Astrocyte (in vitro differentiated cells and primary cell): ENCODE data around the gene LMF1. TPM values are rescaled to one million over a fixed set of nuclear protein-coding genes. Genes with fewer than 3 reads are reported as not detected.
"Not testable (repeated sequence)": the region's sequence is repeated elsewhere in the genome, so short reads cannot be mapped to it uniquely, and the experiment has no call there.

Experiments
- DNase-seq: peaks from one replicate; pipeline ENCODE4 v3.0.0-alpha.2; 2010; ENCODE audit warnings: low read depth
- FAIRE-seq: peaks from 2 replicates; lab custom pipeline; 2011; peaks lifted over from hg19 to GRCh38; lab: Jason Lieb, UNC
- H2AFZ ChIP-seq: 2 replicates; pipeline ENCODE4 v1.6.0; 2012; ENCODE audit warnings: low read depth, low read length, inconsistent platforms
- H3K27ac ChIP-seq: 2 replicates; pipeline ENCODE4 v1.5.1; 2011; ENCODE audit warnings: low read depth, low read length, inconsistent platforms
- H3K27me3 ChIP-seq: 2 replicates; pipeline ENCODE4 v1.6.0; 2011; ENCODE audit warnings: low read length, inconsistent platforms; ENCODE audit not compliant: insufficient read depth
- H3K36me3 ChIP-seq: 2 replicates; pipeline ENCODE4 v1.5.1; 2011; ENCODE audit warnings: low read length, inconsistent platforms; ENCODE audit not compliant: insufficient read depth
- H3K4me1 ChIP-seq: 2 replicates; pipeline ENCODE4 v1.5.1; 2011; ENCODE audit warnings: low read length, inconsistent platforms; ENCODE audit not compliant: insufficient read depth
- H3K4me2 ChIP-seq: 2 replicates; pipeline ENCODE4 v1.6.0; 2012; ENCODE audit warnings: low read length, inconsistent platforms
- H3K4me3 ChIP-seq: 2 replicates; pipeline ENCODE4 v1.5.1; 2011; ENCODE audit warnings: low read depth, mild to moderate bottlenecking, low read length, inconsistent platforms; ENCODE audit not compliant: insufficient read depth
- H3K79me2 ChIP-seq: 2 replicates; pipeline ENCODE4 v1.6.0; 2012; ENCODE audit warnings: mild to moderate bottlenecking, low read length, inconsistent platforms; ENCODE audit not compliant: insufficient read depth
- H3K9ac ChIP-seq: 2 replicates; pipeline ENCODE4 v1.6.0; 2012; ENCODE audit warnings: mild to moderate bottlenecking, low read length, inconsistent platforms
- H3K9me3 ChIP-seq: 2 replicates; pipeline ENCODE4 v1.5.1; 2012; ENCODE audit warnings: low read depth, mild to moderate bottlenecking, low read length, inconsistent platforms; ENCODE audit not compliant: insufficient read depth
- H4K20me1 ChIP-seq: 2 replicates; pipeline ENCODE4 v1.6.0; 2012; ENCODE audit warnings: low read length, inconsistent platforms; ENCODE audit not compliant: insufficient read depth
- H3K27ac Mint-ChIP-seq: one replicate; pipeline ENCODE4 v1.8.0; 2021; ENCODE audit warnings: mild to moderate bottlenecking, mixed read lengths; ENCODE audit not compliant: unreplicated experiment
- H3K27me3 Mint-ChIP-seq: one replicate; pipeline ENCODE4 v1.8.0; 2021; ENCODE audit warnings: low read depth, mixed read lengths; ENCODE audit not compliant: unreplicated experiment
- H3K36me3 Mint-ChIP-seq: one replicate; pipeline ENCODE4 v1.8.0; 2021; ENCODE audit warnings: low read depth, mixed read lengths; ENCODE audit not compliant: unreplicated experiment
- H3K4me1 Mint-ChIP-seq: one replicate; pipeline ENCODE4 v1.8.0; 2021; ENCODE audit warnings: low read depth, mixed read lengths; ENCODE audit not compliant: unreplicated experiment
- H3K4me3 Mint-ChIP-seq: one replicate; pipeline ENCODE4 v1.8.0; 2021; ENCODE audit warnings: mild to moderate bottlenecking, moderate library complexity, mixed read lengths; ENCODE audit not compliant: unreplicated experiment
- H3K9me3 Mint-ChIP-seq: one replicate; pipeline ENCODE4 v1.8.0; 2021; ENCODE audit warnings: mild to moderate bottlenecking, mixed read lengths; ENCODE audit not compliant: unreplicated experiment
- EZH2 ChIP-seq: IDR thresholded peaks from 2 replicates; pipeline ENCODE4 v1.6.1; 2012; ENCODE audit warnings: mild to moderate bottlenecking, low read length, inconsistent platforms; ENCODE audit not compliant: insufficient read depth
- total RNA-seq: library from RNA; stranded (reverse); gene quantifications from 2 replicates; pipeline ENCODE4 v1.2.1, GENCODE V29; 2021
- TF ChIP-seq, protein P1 (sequence below): IDR thresholded peaks from 2 replicates; pipeline ENCODE4 v1.5.1; 2011; ENCODE audit warnings: low read depth, mild to moderate bottlenecking, inconsistent platforms, low read length, moderate library complexity; ENCODE audit not compliant: insufficient read depth

The LMF1 gene
- total RNA-seq, 1 donor from 2014 or later, result 12.6 TPM

GRCh38 chr16:860891-861290 lies 109.9 kb downstream of the LMF1 start:
- no peaks in the 10 kb centered on the region for H4K20me1 ChIP-seq
- H3K36me3 Mint-ChIP-seq, result peaks cover 7% of the 10 kb centered on the region
- H2AFZ ChIP-seq, result no peak overlapping the region
- H3K36me3 ChIP-seq, result no peaks in the 10 kb centered on the region
- no peak overlapping the region for H3K4me2 ChIP-seq
- no peak overlapping the region for H3K27ac ChIP-seq
- H3K79me2 ChIP-seq, result no peaks in the 10 kb centered on the region
- TF ChIP-seq EZH2, result no peak
- TF ChIP-seq, protein P1, sequence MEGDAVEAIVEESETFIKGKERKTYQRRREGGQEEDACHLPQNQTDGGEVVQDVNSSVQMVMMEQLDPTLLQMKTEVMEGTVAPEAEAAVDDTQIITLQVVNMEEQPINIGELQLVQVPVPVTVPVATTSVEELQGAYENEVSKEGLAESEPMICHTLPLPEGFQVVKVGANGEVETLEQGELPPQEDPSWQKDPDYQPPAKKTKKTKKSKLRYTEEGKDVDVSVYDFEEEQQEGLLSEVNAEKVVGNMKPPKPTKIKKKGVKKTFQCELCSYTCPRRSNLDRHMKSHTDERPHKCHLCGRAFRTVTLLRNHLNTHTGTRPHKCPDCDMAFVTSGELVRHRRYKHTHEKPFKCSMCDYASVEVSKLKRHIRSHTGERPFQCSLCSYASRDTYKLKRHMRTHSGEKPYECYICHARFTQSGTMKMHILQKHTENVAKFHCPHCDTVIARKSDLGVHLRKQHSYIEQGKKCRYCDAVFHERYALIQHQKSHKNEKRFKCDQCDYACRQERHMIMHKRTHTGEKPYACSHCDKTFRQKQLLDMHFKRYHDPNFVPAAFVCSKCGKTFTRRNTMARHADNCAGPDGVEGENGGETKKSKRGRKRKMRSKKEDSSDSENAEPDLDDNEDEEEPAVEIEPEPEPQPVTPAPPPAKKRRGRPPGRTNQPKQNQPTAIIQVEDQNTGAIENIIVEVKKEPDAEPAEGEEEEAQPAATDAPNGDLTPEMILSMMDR, result no peak
- FAIRE-seq (no peak), DNase-seq (no peak)
- H3K4me3 Mint-ChIP-seq, result no peak overlapping the region
- no peak overlapping the region for H3K4me3 ChIP-seq
- H3K4me1 Mint-ChIP-seq, result no peaks in the 10 kb centered on the region
- H3K9ac ChIP-seq, result no peak overlapping the region
- H3K27me3 Mint-ChIP-seq, result peaks cover 10% of the 10 kb centered on the region
- H3K4me1 ChIP-seq, result no peaks in the 10 kb centered on the region
- peaks cover under 1% of the 10 kb centered on the region for H3K9me3 Mint-ChIP-seq
- H3K9me3 ChIP-seq, result no peaks in the 10 kb centered on the region
- no peak overlapping the region for H3K27ac Mint-ChIP-seq
- H3K27me3 ChIP-seq, result no peaks in the 10 kb centered on the region

GRCh38 chr16:858971-859370 lies 111.8 kb downstream of the LMF1 start:
- H3K9me3 ChIP-seq, H3K27ac Mint-ChIP-seq, H3K9me3 Mint-ChIP-seq: not testable (repeated sequence)

DNA sequence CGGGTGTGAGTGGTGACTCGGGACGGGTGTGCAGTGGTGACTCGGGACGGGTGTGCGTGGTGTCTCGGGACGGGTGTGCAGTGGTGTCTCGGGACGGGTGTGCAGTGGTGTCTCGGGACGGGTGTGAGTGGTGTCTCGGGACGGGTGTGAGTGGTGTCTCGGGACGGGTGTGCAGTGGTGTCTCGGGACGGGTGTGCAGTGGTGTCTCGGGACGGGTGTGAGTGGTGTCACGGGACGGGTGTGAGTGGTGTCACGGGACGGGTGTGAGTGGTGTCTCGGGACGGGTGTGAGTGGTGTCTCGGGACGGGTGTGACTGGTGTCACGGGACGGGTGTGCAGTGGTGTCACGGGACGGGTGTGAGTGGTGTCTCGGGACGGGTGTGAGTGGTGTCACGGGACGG lies 112.3 kb downstream of the LMF1 start:
- H3K9ac ChIP-seq, H3K27ac ChIP-seq, H3K4me3 Mint-ChIP-seq, FAIRE-seq, H3K36me3 ChIP-seq, H3K27me3 ChIP-seq, H3K4me2 ChIP-seq, H3K79me2 ChIP-seq, H3K4me1 ChIP-seq, H4K20me1 ChIP-seq, H3K27ac Mint-ChIP-seq, H3K9me3 ChIP-seq, H3K27me3 Mint-ChIP-seq, H3K9me3 Mint-ChIP-seq, H3K4me1 Mint-ChIP-seq, H3K4me3 ChIP-seq, H3K36me3 Mint-ChIP-seq, DNase-seq, H2AFZ ChIP-seq: not testable (repeated sequence)

More at GRCh38 chr16:858971-859370, 111.8 kb downstream of the LMF1 start:
- not testable (repeated sequence) for H3K4me3 Mint-ChIP-seq, H3K27me3 ChIP-seq, H3K36me3 ChIP-seq, H2AFZ ChIP-seq, H3K27ac ChIP-seq, H3K4me3 ChIP-seq, H3K4me1 ChIP-seq, H4K20me1 ChIP-seq, H3K79me2 ChIP-seq, H3K4me1 Mint-ChIP-seq, H3K4me2 ChIP-seq, DNase-seq, H3K9ac ChIP-seq, H3K27me3 Mint-ChIP-seq, FAIRE-seq, H3K36me3 Mint-ChIP-seq

GRCh38 chr16:856811-857210 lies 114.0 kb downstream of the LMF1 start:
- Mint-ChIP-seq H3K4me1 (no peaks in the 10 kb centered on the region), H3K27ac (no peak overlapping the region)
- H3K9me3 ChIP-seq, result peaks cover 4% of the 10 kb centered on the region

More at GRCh38 chr16:856811-857210, 114.0 kb downstream of the LMF1 start:
- TF ChIP-seq, protein P1, result no peak
- no peak for TF ChIP-seq EZH2
- Histone ChIP-seq H3K27me3 (no peaks in the 10 kb centered on the region), H4K20me1 (no peaks in the 10 kb centered on the region), H3K36me3 (no peaks in the 10 kb centered on the region), H3K4me1 (no peaks in the 10 kb centered on the region), H2AFZ (no peak overlapping the region), H3K4me2 (no peak overlapping the region), H3K27ac (no peak overlapping the region), H3K9ac (no peak overlapping the region), H3K4me3 (no peak overlapping the region), H3K79me2 (no peaks in the 10 kb centered on the region)
- no peak for DNase-seq
- Mint-ChIP-seq H3K9me3 (no peaks in the 10 kb centered on the region), H3K36me3 (peaks cover 9% of the 10 kb centered on the region), H3K4me3 (no peak overlapping the region), H3K27me3 (peaks cover 4% of the 10 kb centered on the region)
- FAIRE-seq, result no peak
